ENCODE data around the gene SLC44A2.

SLC44A2 gene

DNA sequence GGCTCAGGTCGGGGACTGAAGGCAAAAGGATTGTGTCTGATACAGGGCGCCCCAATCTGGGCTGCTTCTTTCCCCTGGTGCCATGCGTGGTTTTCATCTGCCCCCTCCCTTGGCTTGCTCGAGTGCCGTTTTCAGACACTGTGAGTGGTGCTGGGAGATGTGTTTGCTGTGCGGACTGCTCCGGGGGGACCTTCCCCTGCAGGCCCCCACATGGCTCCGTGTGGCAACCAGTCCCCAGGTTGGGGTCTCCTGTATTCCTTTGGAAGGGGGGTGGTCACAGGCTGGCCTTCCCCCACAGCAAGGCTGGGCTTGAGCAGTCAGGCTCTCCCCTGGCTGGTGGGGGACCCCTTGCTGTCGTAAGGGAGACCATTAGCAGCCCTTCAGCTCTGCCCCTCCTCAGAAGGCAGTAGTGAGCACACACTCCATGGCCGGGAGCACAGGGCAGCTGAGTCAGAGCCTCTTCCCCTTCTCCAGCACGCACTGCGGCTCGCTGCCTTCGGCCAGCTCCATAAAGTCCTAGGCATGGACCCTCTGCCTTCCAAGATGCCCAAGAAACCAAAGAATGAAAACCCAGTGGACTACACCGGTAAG, 55.3 kb downstream of the SLC44A2 start:
- TF ChIP-seq CTCF (IDR thresholded peaks at IDR 0.05; ENCODE audit: low read depth, low read length), result no peak
- no peak for DNase-seq (ENCODE audit: low read depth in 2 of 2)
- no peak overlapping the region for H3K4me3 ChIP-seq (replicated peaks in 1 of 2; ENCODE audit: low read depth in 2 of 2, low read length in 2 of 2)

DNA sequence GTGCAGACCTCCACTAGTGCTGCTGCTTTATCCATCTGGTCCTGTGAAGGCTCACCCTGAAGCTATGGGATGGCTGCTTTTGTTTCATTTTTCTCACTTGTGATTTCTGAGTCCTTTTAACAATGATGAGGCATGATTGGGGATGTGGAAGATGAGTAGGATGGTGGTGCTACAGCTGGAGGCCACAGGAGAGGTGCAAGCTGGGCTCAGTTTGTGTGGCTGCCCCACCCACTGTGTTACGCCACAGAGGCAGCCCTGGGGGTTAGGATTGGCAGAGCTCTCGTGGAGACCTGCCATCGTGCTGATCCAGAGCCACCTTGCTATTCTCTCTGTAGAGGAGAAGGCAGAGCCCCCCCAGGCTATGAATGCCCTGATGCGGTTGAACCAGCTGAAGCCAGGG, 56.3 kb downstream of the SLC44A2 start:
- TF ChIP-seq CTCF (IDR thresholded peaks at IDR 0.05; ENCODE audit: low read depth, low read length), result no peak
- no peak overlapping the region for H3K4me3 ChIP-seq (replicated peaks in 1 of 2; ENCODE audit: low read depth in 2 of 2, low read length in 2 of 2)
- no peak for DNase-seq (ENCODE audit: low read depth in 2 of 2)

- H3K4me3 ChIP-seq (replicated peaks in 1 of 2; ENCODE audit: low read depth in 2 of 2, low read length in 2 of 2), result no peak overlapping the region
- no peak for TF ChIP-seq CTCF (IDR thresholded peaks at IDR 0.05; ENCODE audit: low read depth, low read length)
- DNase-seq (ENCODE audit: low read depth in 2 of 2), result no peak
Observed at GRCh38 chr19:10682397-10683063, 57.2 kb downstream of the SLC44A2 start.

GRCh38 chr19:10683064-10683426, 57.7 kb downstream of the SLC44A2 start:
- TF ChIP-seq CTCF (IDR thresholded peaks at IDR 0.05; ENCODE audit: low read depth, low read length), result no peak
- no peak overlapping the region for H3K4me3 ChIP-seq (replicated peaks in 1 of 2; ENCODE audit: low read depth in 2 of 2, low read length in 2 of 2)
- no peak for DNase-seq (ENCODE audit: low read depth in 2 of 2)

DNA sequence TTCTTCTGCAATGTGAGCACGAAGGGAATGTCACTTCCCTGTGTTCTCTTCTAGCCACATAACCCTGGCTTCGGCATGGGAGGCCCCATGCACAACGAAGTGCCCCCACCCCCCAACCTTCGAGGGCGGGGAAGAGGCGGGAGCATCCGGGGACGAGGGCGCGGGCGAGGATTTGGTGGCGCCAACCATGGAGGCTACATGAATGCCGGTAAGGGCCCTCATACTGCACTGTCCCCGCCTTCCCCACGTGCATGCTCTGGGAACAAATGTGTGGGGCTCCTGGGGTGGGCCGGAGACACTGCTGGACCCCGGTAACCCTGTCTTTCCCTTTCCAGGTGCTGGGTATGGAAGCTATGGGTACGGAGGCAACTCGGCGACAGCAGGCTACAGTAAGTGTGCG, 58.2 kb downstream of the SLC44A2 start:
- H3K4me3 ChIP-seq (replicated peaks in 1 of 2; ENCODE audit: low read depth in 2 of 2, low read length in 2 of 2), result no peak overlapping the region
- no peak for DNase-seq (ENCODE audit: low read depth in 2 of 2)
- no peak for TF ChIP-seq CTCF (IDR thresholded peaks at IDR 0.05; ENCODE audit: low read depth, low read length)

GRCh38 chr19:10685210-10685609, 59.9 kb downstream of the SLC44A2 start:
- no peak for TF ChIP-seq CTCF (IDR thresholded peaks at IDR 0.05; ENCODE audit: low read depth, low read length)
- no peak for DNase-seq (ENCODE audit: low read depth in 2 of 2)
- no peak overlapping the region for H3K4me3 ChIP-seq (replicated peaks in 1 of 2; ENCODE audit: low read depth in 2 of 2, low read length in 2 of 2)

DNA sequence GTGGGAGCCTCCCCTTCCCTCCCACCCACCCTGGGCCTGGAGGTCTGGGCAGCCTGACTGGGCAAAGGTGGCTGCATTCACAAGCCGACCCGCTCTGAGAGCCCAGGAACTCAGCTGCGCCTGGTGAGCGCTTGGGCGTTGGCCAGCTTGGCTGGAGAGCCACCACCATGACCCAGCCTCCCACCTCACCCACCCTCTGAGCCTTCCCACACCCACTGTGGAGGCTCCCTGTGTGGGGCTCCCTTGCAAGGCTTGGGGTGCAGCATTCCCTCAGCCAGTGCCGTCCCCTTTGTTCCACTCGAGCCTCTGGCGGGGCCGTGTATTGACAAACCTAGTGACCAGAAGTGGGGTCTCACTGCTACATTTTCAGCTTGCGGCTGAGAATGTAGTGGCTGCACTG, 60.8 kb downstream of the SLC44A2 start:
- no peak overlapping the region for H3K4me3 ChIP-seq (replicated peaks in 1 of 2; ENCODE audit: low read depth in 2 of 2, low read length in 2 of 2)
- TF ChIP-seq CTCF (IDR thresholded peaks at IDR 0.05; ENCODE audit: low read depth, low read length), result no peak
- no peak for DNase-seq (ENCODE audit: low read depth in 2 of 2)
